Measurements from ENCODE around the gene YPEL3.

The YPEL3 gene, protein sequence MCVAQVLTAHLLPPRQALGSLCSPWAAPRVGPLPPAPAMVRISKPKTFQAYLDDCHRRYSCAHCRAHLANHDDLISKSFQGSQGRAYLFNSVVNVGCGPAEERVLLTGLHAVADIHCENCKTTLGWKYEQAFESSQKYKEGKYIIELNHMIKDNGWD

DNA sequence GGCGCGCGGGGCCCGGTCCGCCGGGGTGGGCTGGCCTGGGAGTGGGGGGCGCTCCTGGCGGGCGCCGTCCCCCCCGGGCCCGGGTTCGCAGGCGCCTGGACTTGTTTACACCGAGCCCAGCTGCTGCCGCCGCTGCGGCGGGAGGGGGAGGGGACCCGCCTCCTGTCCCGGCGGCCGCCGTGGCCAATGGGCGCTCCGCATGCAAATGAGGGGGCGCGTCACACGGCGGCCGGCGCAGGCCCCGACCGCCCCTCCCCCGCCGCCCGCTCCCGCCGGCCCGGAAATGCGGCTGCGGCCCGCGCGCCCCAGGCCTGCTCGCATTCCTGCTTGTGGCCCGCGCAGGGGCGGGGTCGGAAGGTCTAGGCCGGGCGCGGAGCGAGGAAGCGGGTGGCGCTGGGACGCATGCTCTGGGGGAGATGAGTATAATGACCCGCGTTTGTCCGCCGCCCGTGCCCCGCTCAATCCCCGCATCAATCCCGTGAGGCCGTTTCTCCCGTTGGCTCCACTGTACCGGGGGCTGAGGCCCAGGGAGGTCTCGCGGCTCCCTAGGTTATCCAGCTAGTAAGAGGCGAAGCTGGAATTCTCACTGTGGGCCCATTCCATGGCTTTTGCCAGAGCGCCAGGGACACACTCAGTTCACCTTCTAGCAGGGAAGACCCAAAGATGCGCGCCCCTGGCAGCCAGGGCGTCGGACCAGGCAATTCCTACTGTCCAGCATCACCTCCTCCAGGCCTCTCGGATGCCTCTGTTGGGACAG lies at the start of gene YPEL3:
YPEL3 (minus strand) TSS at position 109 of the 757 bp plus-strand sequence. CDS start 731 bp downstream, outside the sequence.
- Histone ChIP-seq H3K4me3 (ENCODE audit: low read depth in 1 of 2, low read length in 2 of 2) (peak within 1 kb of the TSS; percentile 75 to 84), H3K9me3 (ENCODE audit: control insufficient read depth in 1 of 2, low read length in 2 of 2) (peaks cover 7 to 11% of the 10 kb centered on the region in 2 donors), H3K36me3 (ENCODE audit: control insufficient read depth in 1 of 2, insufficient read depth in 2 of 2, low read length in 2 of 2) (peaks cover 7 to 9% of the 10 kb centered on the region in 2 donors), H3K4me1 (ENCODE audit: control insufficient read depth in 1 of 2, insufficient read depth in 2 of 2, low read length in 2 of 2) (peaks cover 7 to 36% of the 10 kb centered on the region in 2 donors), H3K27ac (ENCODE audit: low read length) (peak within 1 kb of the TSS; percentile 84), H3K27me3 (ENCODE audit: low read depth, low read length) (no peaks in the 10 kb centered on the region)

DNA sequence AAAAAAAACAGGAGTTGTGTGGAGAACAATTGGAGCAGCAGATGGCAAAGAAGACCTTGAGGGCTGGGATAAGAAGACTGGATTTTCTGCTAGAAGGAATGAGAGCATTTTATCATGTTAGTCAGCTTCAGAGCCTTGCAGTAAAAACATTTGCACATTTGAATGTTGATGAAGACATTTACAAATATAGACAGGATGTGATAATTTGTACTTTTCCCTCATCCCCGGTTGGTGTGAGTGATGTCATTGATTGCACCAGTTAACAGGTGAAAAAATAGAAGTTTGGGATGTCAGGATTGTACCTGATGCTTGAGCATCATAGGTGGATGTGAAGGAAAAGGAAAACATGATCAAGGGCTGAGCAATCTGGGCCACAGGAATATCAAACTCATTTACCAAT lies 49.6 kb upstream of the YPEL3 start:
- H3K9me3 ChIP-seq (ENCODE audit: control insufficient read depth in 1 of 2, low read length in 2 of 2) = peaks cover 0 to 4% of the 10 kb centered on the region in 2 donors
- no peaks in the 10 kb centered on the region for H3K36me3 ChIP-seq (ENCODE audit: control insufficient read depth in 1 of 2, insufficient read depth in 2 of 2, low read length in 2 of 2)
- H3K27ac ChIP-seq (ENCODE audit: low read length) = no peak overlapping the region
- H3K27me3 ChIP-seq (ENCODE audit: low read depth, low read length) = no peaks in the 10 kb centered on the region
- no peaks in the 10 kb centered on the region for H3K4me1 ChIP-seq (ENCODE audit: control insufficient read depth in 1 of 2, insufficient read depth in 2 of 2, low read length in 2 of 2)
- H3K4me3 ChIP-seq (ENCODE audit: low read depth in 1 of 2, low read length in 2 of 2) = no peak overlapping the region

DNA sequence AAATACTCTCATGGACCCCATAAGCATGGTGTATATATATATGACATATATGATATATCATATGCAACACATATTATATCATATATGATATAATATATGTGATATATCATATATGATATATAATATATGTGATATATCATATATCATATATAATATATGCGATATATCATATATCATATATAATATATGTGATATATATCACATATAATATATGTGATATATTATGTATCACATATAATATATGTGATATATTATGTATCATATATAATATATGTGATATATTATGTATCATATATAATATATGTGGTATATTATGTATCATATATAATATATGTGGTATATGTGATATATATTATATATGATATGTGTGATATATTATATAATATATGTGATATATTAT lies 48.9 kb upstream of the YPEL3 start:
- no peaks in the 10 kb centered on the region for H3K36me3 ChIP-seq (ENCODE audit: control insufficient read depth in 1 of 2, insufficient read depth in 2 of 2, low read length in 2 of 2)
- H3K27me3 ChIP-seq (ENCODE audit: low read depth, low read length) = no peaks in the 10 kb centered on the region
- peaks cover 0 to 4% of the 10 kb centered on the region in 2 donors for H3K9me3 ChIP-seq (ENCODE audit: control insufficient read depth in 1 of 2, low read length in 2 of 2)
- no peak overlapping the region for H3K4me3 ChIP-seq (ENCODE audit: low read depth in 1 of 2, low read length in 2 of 2)
- H3K27ac ChIP-seq (ENCODE audit: low read length) = no peak overlapping the region
- H3K4me1 ChIP-seq (ENCODE audit: control insufficient read depth in 1 of 2, insufficient read depth in 2 of 2, low read length in 2 of 2) = peaks cover 0 to under 1% of the 10 kb centered on the region in 2 donors

DNA sequence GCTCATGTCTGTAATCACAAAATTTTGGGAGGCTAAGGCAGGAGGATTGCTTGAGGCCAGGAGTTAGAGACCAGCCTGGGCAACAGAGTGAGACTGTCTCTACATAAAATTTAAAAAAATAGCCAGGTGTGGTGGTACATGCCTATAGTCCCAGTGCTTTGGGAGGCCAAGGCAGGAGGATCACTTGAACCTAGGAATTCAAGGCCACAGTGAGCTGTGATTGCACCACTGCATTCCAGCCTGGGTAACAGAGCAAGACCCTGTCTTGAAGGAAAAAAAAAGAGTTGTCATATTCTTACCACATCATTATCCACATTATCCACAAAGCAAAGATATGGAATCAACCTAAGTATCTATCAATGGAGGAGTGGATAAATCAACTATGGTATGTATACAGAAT lies 48.0 kb upstream of the YPEL3 start:
- Histone ChIP-seq H3K27me3 (ENCODE audit: low read depth, low read length) (no peaks in the 10 kb centered on the region), H3K4me1 (ENCODE audit: control insufficient read depth in 1 of 2, insufficient read depth in 2 of 2, low read length in 2 of 2) (peaks cover 0 to 4% of the 10 kb centered on the region in 2 donors)

DNA sequence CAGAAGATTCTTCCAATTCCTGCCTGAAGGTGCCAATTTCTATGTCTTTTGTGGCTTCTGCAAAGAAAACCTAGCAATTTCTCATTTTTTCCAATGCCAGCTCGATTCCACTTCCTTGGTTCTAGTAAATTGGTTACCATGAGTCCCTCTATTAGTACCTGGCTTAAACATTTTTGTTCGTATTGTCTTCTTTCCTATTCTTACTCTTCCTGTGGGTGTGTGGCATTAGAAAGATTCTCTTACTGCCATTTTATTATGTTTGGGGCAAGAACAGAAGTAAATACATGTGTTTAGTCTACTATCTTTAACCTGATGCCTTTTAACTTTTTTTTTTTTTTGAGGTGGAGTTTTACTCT lies 47.3 kb upstream of the YPEL3 start:
- Histone ChIP-seq H3K4me1 (ENCODE audit: control insufficient read depth in 1 of 2, insufficient read depth in 2 of 2, low read length in 2 of 2) (peaks cover 0 to 4% of the 10 kb centered on the region in 2 donors), H3K4me3 (ENCODE audit: low read depth in 1 of 2, low read length in 2 of 2) (no peak overlapping the region), H3K9me3 (ENCODE audit: control insufficient read depth in 1 of 2, low read length in 2 of 2) (no peaks in the 10 kb centered on the region), H3K27me3 (ENCODE audit: low read depth, low read length) (no peaks in the 10 kb centered on the region), H3K36me3 (ENCODE audit: control insufficient read depth in 1 of 2, insufficient read depth in 2 of 2, low read length in 2 of 2) (no peaks in the 10 kb centered on the region), H3K27ac (ENCODE audit: low read length) (no peak overlapping the region)

More for the DNA sequence above, 48.0 kb upstream of the YPEL3 start:
- no peaks in the 10 kb centered on the region for H3K9me3 ChIP-seq (ENCODE audit: control insufficient read depth in 1 of 2, low read length in 2 of 2)
- no peak overlapping the region for H3K27ac ChIP-seq (ENCODE audit: low read length)
- H3K36me3 ChIP-seq (ENCODE audit: control insufficient read depth in 1 of 2, insufficient read depth in 2 of 2, low read length in 2 of 2) = no peaks in the 10 kb centered on the region
- H3K4me3 ChIP-seq (ENCODE audit: low read depth in 1 of 2, low read length in 2 of 2) = no peak overlapping the region

DNA sequence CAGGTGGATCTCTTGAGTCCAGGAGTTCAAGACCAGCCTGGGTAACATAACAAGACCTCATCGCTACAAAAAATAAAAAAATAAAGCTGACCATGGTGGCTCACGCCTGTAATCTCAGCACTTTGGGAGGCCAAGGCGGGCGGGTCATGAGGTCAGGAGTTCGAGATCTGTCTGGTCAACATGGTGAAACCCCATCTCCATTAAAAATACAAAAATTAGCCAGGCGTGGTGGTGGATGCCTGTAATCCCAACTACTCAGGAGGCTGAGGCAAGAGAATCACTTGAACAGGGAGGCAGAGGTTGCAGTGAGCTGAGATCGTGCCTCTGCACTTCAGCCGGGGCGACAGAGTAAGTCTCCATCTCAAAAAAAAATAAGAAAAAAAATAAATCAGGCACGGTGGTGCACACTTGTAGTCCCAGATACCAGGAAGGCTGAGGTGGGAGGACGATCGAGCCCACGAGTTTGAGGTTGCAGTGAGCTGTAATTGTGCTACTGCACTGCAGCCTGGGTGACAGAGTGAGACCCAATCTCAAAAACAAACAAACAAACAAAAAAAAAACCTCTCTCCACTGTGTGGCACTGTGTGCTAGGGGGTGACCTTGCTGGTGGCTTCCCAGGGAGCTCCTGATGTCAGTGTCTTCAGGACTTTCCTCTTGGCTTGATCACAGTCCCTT lies 46.8 kb upstream of the YPEL3 start:
- Histone ChIP-seq H3K27me3 (ENCODE audit: low read depth, low read length) (no peaks in the 10 kb centered on the region), H3K36me3 (ENCODE audit: control insufficient read depth in 1 of 2, insufficient read depth in 2 of 2, low read length in 2 of 2) (no peaks in the 10 kb centered on the region)

DNA sequence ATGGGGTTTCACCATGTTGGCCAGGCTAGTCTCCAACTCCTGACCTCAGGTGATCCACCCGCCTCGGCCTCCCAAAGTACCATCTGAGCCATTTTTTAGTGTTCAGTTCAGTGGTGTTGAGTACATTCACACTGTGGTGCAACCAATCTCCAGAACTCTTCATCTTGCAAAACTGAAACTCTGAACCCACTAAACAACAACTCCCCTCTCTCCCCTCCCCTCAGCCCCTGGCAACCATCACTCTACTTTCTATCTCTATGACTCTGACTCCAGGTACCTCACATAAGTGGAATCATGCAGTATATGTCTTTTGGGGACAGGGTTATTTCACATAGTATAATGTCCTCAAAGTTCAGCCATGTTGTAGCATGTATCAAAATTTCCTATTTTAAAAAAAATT lies 45.7 kb upstream of the YPEL3 start:
- no peaks in the 10 kb centered on the region for H3K36me3 ChIP-seq (ENCODE audit: control insufficient read depth in 1 of 2, insufficient read depth in 2 of 2, low read length in 2 of 2)
- H3K4me3 ChIP-seq (ENCODE audit: low read depth in 1 of 2, low read length in 2 of 2) = no peak overlapping the region
- H3K27ac ChIP-seq (ENCODE audit: low read length) = no peak overlapping the region
- peaks cover 0 to 4% of the 10 kb centered on the region in 2 donors for H3K4me1 ChIP-seq (ENCODE audit: control insufficient read depth in 1 of 2, insufficient read depth in 2 of 2, low read length in 2 of 2)
- H3K9me3 ChIP-seq (ENCODE audit: control insufficient read depth in 1 of 2, low read length in 2 of 2) = no peaks in the 10 kb centered on the region
- no peaks in the 10 kb centered on the region for H3K27me3 ChIP-seq (ENCODE audit: low read depth, low read length)

More for the DNA sequence above, 46.8 kb upstream of the YPEL3 start:
- Histone ChIP-seq H3K4me1 (ENCODE audit: control insufficient read depth in 1 of 2, insufficient read depth in 2 of 2, low read length in 2 of 2) (peaks cover 0 to 4% of the 10 kb centered on the region in 2 donors), H3K9me3 (ENCODE audit: control insufficient read depth in 1 of 2, low read length in 2 of 2) (no peaks in the 10 kb centered on the region), H3K27ac (ENCODE audit: low read length) (no peak overlapping the region), H3K4me3 (ENCODE audit: low read depth in 1 of 2, low read length in 2 of 2) (no peak overlapping the region)

DNA sequence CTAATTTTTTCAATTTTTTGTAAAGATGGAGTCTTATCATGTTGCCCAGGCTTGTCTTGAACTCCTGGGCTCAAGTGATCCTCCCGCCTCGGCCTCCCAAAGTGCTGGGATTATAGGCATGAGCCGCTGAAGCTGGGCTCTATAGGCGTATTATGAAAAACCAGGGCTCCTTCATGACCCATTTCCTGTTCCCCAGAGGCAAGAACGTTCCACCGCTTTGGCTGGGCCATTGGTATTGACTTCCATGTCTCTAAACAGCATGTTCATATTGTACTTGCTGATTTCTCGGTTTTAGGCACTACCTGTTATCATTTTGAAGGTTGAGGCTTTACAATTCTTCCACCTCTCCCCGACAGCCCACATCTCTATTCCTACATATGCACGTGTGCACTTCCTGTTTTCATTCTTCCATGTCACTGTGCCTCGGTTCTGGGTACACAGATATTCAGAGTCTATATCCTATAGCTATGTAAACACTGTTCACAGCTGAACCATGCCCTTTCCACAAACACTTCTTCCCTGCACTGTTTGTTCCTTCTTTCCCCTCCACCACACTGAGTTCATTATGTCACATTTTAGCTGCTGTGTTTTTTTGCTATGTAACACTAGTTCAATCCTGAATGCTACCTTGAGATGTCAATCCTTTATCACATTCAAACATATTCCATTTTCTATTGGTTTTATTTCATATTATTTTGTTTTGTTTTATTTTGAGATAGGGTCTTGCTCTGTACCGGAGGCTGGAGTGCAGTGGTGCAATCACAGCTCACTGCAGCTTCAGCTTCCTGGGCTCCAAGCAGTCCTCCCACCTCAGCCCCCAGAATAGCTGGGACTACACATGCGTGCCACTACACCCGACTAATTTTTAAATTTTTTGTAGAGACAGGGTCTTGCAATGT lies 43.8 kb upstream of the YPEL3 start:
- Histone ChIP-seq H3K27ac (ENCODE audit: low read length) (peak overlapping the region; percentile 20), H3K27me3 (ENCODE audit: low read depth, low read length) (no peaks in the 10 kb centered on the region), H3K4me1 (ENCODE audit: control insufficient read depth in 1 of 2, insufficient read depth in 2 of 2, low read length in 2 of 2) (peaks cover 0 to 4% of the 10 kb centered on the region in 2 donors), H3K9me3 (ENCODE audit: control insufficient read depth in 1 of 2, low read length in 2 of 2) (no peaks in the 10 kb centered on the region), H3K36me3 (ENCODE audit: control insufficient read depth in 1 of 2, insufficient read depth in 2 of 2, low read length in 2 of 2) (no peaks in the 10 kb centered on the region), H3K4me3 (ENCODE audit: low read depth in 1 of 2, low read length in 2 of 2) (no peak overlapping the region)

DNA sequence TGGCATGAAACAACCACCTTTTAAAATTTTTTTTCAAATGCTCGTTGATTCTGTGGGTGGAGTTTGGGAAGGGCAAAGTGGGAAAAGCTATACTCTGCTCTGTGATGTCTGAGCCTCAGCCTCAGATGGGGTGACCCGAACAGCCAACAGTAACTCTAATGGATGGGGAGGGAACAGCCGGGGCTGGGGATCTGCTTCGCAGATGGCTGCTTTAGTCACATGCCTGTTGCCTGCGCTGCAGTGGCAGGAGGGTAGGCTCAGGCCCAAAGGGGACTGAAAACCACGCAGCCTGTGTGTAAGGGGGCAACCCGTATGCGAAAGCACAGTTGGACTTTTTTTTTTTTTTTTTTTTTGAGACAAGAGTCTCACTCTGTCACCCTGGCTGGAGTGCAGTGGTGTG lies 41.9 kb upstream of the YPEL3 start:
- Histone ChIP-seq H3K36me3 (ENCODE audit: control insufficient read depth in 1 of 2, insufficient read depth in 2 of 2, low read length in 2 of 2) (no peaks in the 10 kb centered on the region), H3K9me3 (ENCODE audit: control insufficient read depth in 1 of 2, low read length in 2 of 2) (no peaks in the 10 kb centered on the region), H3K27me3 (ENCODE audit: low read depth, low read length) (no peaks in the 10 kb centered on the region), H3K4me3 (ENCODE audit: low read depth in 1 of 2, low read length in 2 of 2) (no peak overlapping the region), H3K4me1 (ENCODE audit: control insufficient read depth in 1 of 2, insufficient read depth in 2 of 2, low read length in 2 of 2) (peaks cover 0 to 4% of the 10 kb centered on the region in 2 donors), H3K27ac (ENCODE audit: low read length) (no peak overlapping the region)

DNA sequence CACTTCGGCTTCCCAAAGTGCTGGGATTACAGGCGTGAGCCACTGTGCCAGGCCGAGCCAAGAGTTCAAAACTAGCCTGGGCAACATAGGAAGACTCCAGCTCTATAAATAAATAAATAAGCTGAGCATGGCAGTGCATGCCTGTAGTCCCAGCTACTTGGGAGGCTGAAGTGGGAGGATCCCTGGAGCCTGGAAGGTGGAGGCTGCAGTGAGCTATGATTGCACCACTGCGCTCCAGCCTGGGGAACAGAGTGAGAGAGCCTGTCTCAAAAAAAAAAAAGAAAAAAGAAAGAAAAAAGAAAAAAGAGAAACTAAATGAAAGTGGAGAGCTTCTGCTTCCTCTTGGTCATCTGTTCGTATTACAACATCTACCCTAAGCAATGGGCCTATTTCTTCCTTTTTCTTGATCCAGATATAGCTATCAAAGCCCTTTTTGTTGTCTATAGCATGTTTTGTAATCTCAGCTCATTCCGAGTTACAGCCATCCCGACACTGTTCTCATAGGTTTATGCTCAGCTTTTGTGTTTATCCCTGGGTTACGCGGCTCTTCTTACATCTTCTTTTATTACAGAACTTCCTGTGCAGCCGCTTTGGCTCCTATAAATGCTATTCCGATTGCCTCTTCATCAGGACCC lies 41.1 kb upstream of the YPEL3 start:
- no peak overlapping the region for H3K4me3 ChIP-seq (ENCODE audit: low read depth in 1 of 2, low read length in 2 of 2)
- no peaks in the 10 kb centered on the region for H3K9me3 ChIP-seq (ENCODE audit: control insufficient read depth in 1 of 2, low read length in 2 of 2)
- H3K36me3 ChIP-seq (ENCODE audit: control insufficient read depth in 1 of 2, insufficient read depth in 2 of 2, low read length in 2 of 2) = no peaks in the 10 kb centered on the region
- H3K27ac ChIP-seq (ENCODE audit: low read length) = no peak overlapping the region
- peaks cover 0 to 4% of the 10 kb centered on the region in 2 donors for H3K4me1 ChIP-seq (ENCODE audit: control insufficient read depth in 1 of 2, insufficient read depth in 2 of 2, low read length in 2 of 2)
- H3K27me3 ChIP-seq (ENCODE audit: low read depth, low read length) = no peaks in the 10 kb centered on the region
